Skin of body (tissue), 3 donors: ENCODE data around the gene GPRC5C. TPM values are rescaled to one million over a fixed set of nuclear protein-coding genes. Genes with fewer than 3 reads are reported as not detected.
"Not testable (repeated sequence)": the region's sequence is repeated elsewhere in the genome, so short reads cannot be mapped to it uniquely, and the experiment has no call there.

Experiments used
- DNase-seq: peaks from one replicate; lab custom pipeline; 2025; lab: John Stamatoyannopoulos, UW
- small RNA-seq: library from RNA; depleted of rRNA; stranded (forward); fragments of <200 nt; gene quantifications from one replicate; pipeline ENCODE3, GENCODE V24; 2014; ENCODE audit warnings: low replicate concordance
- total RNA-seq: library from RNA; depleted of rRNA; stranded (reverse); fragments of >200 nt; gene quantifications from one replicate; pipeline ENCODE4 v1.2.3, GENCODE V29; 2014

The GPRC5C gene
- total RNA-seq, 1 donor from 2014 or later = 15.4 TPM

DNA sequence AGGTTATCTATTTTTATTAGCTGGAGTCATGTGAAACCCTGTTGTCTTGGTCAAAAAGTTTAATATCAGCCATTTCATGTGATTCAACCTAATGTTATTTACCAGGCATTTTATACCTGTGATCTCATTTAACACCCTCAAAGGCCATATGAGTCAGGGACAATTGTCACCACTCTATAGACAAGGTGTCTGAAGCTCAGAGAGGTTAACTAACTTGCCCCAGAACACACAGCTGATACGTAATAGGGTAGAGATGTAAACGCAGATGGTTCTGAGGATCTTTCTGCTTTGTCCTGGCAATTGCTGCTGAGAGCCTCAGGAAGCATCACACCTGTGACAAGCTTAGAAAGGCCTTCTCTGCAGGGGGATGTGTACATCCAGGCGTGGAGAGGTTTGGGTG lies 39.5 kb downstream of the GPRC5C start:
- no peak for DNase-seq

DNA sequence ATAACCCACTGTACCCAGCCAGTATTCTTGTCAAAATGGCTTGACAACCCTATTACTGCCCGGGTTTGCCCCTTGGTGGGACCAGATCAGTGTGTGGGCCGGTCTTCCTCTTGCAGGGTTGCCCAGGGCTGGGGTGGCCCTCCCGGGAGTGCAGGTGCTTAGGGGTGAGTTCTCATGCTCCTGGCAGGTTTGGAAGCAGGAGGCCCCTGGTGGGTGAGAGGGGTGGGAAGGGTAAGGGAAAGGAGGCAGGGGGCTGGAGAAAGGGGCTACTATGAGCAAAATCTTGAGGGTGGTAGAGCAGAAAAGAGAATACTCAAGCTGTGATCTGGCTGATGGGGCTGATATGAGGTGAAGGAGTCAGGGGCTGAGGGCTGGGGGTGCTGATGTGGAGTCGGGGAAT lies 41.0 kb downstream of the GPRC5C start:
- no peak for DNase-seq

DNA sequence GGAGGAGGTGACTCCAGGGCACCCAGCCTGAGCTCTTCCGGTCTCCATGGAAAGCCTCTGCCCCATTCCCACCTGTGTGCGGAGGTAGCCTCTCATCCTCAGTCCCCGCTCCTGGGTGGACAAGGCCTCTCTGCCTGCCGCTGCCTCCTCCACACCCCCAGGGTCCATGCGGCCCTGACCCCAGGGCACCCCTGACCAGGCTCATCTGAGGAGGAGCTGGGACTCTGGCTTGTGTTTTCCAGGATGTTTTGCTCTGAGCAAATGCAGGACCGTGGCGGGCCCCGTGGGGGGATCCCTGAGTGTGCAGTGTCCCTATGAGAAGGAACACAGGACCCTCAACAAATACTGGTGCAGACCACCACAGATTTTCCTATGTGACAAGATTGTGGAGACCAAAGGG lies 41.4 kb downstream of the GPRC5C start:
- no peak for DNase-seq

DNA sequence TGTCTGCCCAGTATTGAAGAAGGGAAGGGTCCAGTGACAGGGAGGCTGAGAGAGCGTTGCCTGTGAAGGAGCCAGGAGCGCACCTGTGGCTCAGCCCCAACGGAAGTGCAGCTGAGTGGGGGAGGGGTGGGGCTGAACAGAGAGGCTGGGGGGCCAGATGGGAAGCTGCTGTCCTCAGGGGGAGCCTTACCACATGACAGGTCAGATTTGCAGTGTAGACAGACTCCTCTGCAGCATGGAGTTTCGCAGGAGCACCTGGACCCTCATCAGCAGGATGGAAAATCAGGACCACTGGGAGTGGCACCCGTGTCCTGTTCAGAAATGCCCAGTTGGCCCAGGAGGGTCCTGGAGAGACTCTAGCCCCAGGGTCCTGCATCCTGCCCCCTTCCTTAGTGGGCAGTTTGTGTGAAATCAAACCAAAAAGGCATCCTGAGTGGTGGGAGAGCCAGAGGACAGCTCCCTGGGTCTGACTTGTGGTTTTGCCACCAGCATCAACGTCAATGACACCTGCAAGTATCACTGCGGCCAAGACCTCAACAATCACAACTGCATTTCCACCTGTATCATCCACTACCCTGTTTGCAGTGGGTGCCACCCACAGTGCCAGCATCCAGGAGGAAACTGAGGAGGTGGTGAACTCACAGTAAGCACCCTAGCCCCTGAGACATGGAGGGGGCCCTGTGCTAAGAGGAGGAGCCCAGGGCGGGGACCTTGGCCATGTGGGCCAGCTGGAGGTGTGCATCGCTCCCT lies 42.3 kb downstream of the GPRC5C start:
- no peak for DNase-seq

DNA sequence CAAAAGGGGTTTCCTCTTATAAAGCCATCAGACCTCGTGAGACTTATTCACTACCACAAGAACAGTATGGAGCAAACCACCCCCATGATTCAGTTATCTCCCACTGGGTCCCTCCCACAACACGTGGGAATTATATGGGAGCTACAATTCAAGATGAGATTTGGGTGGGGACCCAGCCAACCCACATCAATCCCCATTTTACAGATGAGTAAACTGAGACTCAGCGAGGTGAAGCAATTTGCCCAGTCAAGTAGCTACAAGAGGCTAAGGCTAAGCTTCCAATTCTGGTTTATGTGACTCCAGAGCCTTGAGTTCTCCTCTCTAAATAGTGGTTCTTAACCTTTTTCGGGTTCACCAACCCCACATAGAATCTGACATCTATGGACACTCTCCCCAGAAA lies 43.3 kb downstream of the GPRC5C start:
- DNase-seq = no peak

DNA sequence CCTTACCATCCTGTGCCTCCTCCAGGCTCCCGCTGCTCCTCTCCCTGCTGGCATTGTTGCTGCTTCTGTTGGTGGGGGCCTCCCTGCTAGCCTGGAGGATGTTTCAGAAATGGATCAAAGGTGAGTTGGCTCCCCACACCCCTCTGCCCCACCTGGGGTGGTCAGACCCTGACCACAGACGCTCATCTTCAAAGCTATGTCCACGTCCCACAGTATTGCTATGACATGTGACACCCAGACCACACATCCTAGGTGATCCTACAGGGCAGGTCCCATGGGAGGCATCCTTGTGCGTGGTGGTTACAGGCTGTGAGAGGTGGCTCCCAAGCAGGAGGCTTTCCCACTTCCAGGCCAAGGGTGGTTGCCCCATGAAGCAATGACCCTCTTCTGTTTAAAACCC lies 45.5 kb downstream of the GPRC5C start:
- DNase-seq = no peak

DNA sequence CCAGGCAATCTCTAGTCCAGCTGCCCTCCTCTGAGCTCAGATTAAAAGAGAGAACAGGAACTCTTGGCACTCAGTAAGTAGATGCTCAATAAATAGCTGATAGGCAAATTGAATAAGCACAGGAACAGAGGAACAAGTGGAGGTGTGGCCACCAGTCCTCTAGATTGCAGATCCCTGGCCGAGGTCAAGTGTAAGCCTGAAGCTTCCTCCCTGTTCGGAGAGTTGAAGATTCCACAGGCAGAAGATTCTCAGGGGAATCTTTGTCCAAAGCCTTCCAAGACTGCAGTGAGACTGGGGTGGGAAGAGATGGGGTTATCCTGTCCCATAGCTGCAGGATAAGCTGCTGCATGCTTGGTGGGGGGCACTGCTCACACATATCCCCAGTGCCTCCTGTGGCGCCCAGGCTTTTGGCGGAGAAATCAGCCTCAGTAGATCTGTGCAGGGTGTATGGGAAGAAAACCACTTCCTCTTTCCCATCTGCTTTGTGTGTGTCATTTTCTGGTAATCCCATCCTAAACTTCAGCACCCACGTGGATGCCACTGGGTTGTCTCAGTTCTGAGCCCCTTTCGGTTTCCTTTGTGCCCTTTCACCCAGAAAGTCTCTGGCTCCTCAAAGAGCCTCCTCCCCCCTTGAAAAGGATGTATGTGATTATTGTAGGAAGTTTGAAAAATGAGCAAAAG lies 46.7 kb downstream of the GPRC5C start:
- no peak for DNase-seq

DNA sequence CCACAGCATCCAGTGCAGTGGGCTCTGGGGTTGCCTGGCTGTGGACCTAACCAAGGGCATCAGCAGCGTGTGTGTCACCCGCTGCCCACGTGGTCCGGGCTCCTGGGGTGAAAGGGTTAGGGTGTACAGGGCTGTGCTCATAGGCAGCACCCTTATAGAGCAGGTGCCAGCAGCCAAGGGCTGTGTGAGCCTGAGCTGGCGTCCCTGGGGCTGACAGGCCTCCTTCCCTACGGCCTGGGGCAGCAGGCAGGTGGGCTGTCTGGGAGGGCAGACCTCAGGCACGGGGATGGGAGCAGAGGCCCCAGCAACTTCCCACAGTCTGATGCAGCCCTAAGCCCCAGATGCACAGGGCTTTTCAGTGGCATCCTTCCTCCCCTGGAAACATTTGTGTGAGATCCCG lies 48.4 kb downstream of the GPRC5C start:
- DNase-seq = no peak

DNA sequence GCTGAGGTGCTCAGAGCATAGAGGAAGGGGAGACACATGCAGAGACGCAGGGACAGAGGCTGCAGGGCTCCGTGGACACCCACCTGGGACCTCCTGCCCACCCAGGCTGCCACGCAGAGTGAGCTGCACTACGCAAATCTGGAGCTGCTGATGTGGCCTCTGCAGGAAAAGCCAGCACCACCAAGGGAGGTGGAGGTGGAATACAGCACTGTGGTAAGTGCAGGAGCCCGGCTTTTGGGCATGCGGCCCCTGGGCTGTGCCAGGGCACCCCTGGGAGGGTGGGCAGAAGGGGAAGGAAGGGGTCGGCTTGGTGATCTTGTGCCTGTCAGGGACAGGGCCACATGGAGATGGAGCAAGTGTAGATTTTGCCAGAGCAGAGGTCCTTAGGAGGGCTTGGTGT lies 49.7 kb downstream of the GPRC5C start:
- DNase-seq = no peak

DNA sequence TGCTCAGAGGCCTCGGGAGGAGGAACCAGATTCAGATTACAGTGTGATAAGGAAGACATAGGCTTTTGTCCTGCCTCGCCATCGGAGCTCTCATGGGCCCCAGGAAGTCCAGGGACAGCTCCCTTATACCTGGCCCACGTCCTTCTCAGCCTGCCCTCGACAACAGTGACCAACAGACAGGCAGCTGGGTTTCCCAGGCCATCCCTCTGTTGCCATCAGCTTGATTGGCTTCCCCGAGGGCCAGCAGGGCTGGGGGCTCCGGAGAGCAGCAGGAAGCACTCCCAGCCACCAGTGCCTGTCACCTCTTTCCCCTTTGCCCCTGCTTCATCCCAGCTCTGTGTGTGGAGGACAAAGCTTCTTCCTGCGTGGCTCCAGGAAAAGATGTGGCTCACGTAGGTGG lies 52.2 kb downstream of the GPRC5C start:
- no peak for DNase-seq

DNA sequence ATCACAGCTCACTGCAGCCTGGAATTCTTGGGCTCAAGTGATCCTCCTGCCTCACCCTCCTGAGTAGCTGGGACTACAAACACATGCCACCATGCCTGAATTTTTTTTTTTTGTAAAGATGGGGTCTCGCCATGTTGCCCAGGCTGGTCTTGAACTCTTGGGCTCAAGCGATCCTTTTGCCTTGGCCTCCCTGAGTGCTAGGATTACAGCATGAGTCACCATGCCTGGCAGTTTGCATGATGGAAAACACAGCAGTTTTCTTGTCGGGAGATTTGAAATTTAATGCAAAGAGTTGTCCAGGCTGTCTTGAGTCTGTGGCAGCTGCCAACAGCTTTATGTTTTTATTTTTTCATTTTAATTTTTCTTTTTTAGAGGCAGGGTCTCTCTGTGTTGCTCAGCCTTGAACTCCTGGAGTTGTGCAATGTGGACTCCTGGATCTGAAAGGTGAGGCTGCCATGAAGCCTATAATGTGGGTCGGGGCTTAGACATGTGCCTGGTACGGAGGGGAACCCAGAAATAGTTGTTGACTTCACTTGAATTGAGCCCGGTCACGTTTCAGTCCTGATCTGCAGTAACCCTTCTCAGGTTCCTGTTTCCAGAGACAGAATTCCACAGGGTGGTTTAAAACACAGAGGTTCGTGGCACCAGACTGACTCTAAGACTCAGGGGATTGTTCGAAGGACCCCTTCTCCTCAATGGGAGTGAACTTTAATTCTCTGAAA lies 53.3 kb downstream of the GPRC5C start:
- DNase-seq = no peak

DNA sequence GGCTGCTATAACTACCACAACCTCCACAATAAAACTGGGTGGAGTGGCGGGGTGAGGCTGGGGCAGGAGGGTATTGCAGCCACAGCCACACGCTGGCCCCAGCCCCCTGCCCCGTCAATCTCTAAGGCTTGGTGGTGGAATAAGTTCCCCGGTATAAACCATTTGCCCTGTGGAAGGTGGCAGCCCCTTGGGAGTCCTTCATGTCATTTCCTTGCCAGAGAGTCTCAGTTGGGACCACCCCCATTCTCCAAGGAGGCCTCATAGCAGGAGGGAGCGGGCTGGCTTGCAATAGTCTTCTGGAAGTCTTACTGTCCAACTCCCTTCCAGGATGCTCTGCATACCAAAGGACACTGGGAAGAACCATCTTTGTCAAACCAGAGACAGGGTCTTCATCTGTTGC lies 54.0 kb downstream of the GPRC5C start:
- no peak for DNase-seq

DNA sequence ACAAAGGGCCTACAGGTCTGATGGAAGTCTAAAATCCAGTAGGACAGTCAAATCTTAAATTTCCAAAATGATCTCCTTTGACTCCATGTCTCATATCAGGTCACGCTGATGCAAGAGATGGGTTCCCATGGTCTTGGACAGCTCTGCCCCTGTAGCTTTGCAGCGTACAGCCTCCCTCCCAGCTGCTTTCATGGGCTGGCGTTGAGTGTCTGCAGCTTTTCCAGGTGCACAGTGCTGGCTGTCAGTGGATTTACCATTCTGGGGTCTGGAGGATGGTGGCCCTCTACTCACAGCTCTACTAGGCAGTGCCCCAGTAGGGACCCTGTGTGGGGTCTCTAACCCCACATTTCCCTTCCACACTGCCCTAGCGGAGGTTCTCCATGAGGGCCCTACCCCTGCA lies 56.4 kb downstream of the GPRC5C start:
- not testable (repeated sequence) for DNase-seq

DNA sequence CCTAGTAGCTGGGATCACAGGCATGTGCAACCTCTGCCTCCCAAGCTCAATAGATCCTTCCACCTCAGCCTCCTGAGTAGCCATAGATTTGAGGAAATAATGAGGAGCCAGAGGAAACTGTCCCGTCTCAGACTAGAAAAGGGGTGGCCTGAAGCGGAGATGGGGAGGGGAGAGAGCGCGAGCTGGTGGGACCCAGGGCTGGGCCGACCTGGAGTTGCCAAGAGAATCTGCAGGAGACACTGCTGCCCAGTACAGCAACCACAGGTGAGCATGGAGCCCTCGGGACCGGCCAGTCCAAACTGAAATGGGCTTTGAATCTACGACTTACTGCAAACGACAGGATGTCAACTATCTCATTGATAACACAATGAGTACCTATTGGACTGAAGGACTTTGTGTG lies 58.8 kb downstream of the GPRC5C start:
- no peak for DNase-seq

DNA sequence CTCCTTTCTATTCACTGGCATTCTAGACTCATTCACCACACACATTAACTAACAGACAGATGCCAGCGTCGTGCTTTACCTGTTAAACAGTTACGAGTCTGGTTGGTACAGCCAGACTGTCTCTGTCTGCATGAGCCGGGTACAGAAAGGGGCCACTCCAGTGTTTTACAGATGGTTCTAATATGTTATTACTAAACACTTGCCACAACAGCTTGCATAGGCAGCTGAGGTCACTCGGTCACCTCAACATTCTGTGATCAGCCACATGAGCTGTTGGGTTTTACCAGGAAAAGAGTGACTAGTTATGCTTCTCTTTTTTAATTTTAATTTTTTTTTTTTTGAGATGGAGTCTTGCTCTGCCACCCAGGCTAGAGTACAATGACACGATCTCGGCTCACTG lies 59.7 kb downstream of the GPRC5C start:
- DNase-seq = no peak

DNA sequence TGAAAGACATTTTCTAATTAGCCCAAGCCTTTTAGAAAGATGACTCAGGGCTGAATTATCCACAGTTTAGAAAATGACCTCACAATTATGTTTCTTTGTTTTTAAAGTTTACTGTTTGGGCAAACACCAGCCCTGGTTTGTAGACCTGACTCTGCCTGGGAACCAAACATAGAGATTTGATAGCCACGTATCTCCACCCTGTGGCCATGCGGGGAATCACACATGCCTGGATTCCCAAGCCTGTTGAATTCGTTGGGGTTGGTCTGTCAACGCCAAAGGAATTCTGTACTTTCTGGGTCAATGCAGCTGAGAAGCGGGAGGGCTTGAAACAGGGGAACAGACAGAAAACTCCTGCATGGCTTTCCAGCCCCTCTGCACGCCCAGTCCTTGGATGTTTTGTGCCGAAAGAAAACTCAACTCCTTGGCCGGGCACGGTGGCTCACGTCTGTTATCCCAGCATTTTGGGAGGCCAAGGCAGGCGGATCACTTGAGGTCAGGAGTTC lies 61.5 kb downstream of the GPRC5C start:
- DNase-seq = peak; percentile 11

Small RNAs within 50 kb of the gene (small RNA-seq; reads per million reads assigned to genes)
- not detected for gene RNA5SP448

Other genes starting within 250 kb of the GPRC5C start
- 2,384 TPM for gene RPL38, start 228.4 kb upstream of the GPRC5C start, total RNA-seq
- gene TTYH2, start 218.5 kb upstream of the GPRC5C start, total RNA-seq = 16.5 TPM
- gene DNAI2, start 157.9 kb upstream of the GPRC5C start, total RNA-seq = not detected
- gene KIF19, start 105.9 kb upstream of the GPRC5C start, total RNA-seq = 0.39 TPM
- gene BTBD17, start 70.2 kb upstream of the GPRC5C start, total RNA-seq = not detected
- gene GPR142, start 64.6 kb upstream of the GPRC5C start, total RNA-seq = not detected
- 6.0 TPM for gene CD300A, start 34.5 kb downstream of the GPRC5C start, total RNA-seq
- 0.59 TPM for gene CD300LB, start 99.4 kb downstream of the GPRC5C start, total RNA-seq
- 0.39 TPM for gene CD300C, start 114.0 kb downstream of the GPRC5C start, total RNA-seq
- 0.79 TPM for gene CD300H, start 135.4 kb downstream of the GPRC5C start, total RNA-seq
- gene CD300LD, start 160.2 kb downstream of the GPRC5C start, total RNA-seq = 0.20 TPM
- 1.2 TPM for gene CD300E, start 191.7 kb downstream of the GPRC5C start, total RNA-seq